ENCODE measurements around the gene KLRF1.
"Not testable (repeated sequence)": the region's sequence is repeated elsewhere in the genome, so short reads cannot be mapped to it uniquely, and the experiment has no call there.

Gene KLRF1

GRCh38 chr12:9872162-9872561 is 44.9 kb downstream of the KLRF1 start:
- no peak for DNase-seq

- no peak for DNase-seq
Observed at GRCh38 chr12:9872742-9873141, 45.5 kb downstream of the KLRF1 start.

GRCh38 chr12:9876120-9876519 is 48.8 kb downstream of the KLRF1 start:
- DNase-seq = not testable (repeated sequence)

- no peak for DNase-seq
Observed at GRCh38 chr12:9880532-9881078, 53.3 kb downstream of the KLRF1 start.

GRCh38 chr12:9881246-9881645 is 54.0 kb downstream of the KLRF1 start, which contains the start of gene KLRF2:
Gene KLRF2 (plus strand): TSS chr12:9881489. CDS start chr12:9881596, 107 bp downstream.
- no peak for DNase-seq

GRCh38 chr12:9881988-9882387 is 54.7 kb downstream of the KLRF1 start:
- DNase-seq = no peak

GRCh38 chr12:9883175-9883574 is 55.9 kb downstream of the KLRF1 start:
- no peak for DNase-seq

- DNase-seq = no peak
Observed at GRCh38 chr12:9888665-9889273, 61.5 kb downstream of the KLRF1 start.
